ENCODE data around the gene MACF1. TPM values are rescaled to one million over a fixed set of nuclear protein-coding genes. Genes with fewer than 3 reads are reported as not detected.

MACF1 gene
- total and polyA plus RNA-seq, 2 of the 13 experiments (the other 11 are each of a cell fraction or from before 2014, with no cell fraction given), result 36.7 to 65.4 TPM

DNA sequence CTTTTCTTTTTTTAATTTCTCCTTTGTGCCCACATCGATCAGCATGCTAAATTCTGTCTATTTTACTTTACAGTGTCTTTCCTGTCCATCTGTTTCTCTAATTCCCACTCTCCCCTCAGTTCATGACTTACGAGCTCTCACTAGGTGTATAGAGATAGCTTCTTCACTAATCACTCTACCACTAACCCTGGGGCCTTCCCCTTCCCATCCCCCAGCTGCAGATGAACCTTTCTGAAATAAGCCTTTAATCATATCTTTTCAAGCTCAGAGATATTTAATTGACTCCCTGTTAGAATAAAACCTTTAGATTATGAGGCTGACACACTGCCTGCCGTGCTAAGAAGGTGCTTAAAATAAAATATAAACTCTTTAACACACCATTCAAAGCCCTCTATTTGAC lies 220.7 kb downstream of the MACF1 start:
- H3K4me2 ChIP-seq (ENCODE audit: low read depth, low read length), result no peak overlapping the region
- no TSS peak for BruUV-seq (replicated peaks)
- DNase-seq (ENCODE audit: low spot score) (no peak), ATAC-seq (no peak), FAIRE-seq (no peak)
- no peaks in the 10 kb centered on the region for H4K20me1 ChIP-seq (ENCODE audit: insufficient read depth, low read length)
- no peaks in the 10 kb centered on the region for H3K27me3 ChIP-seq (ENCODE audit: control insufficient read depth in 1 of 2, insufficient read depth in 2 of 2, low read length in 2 of 2)
- WGBS (ENCODE audit: low lambda C conversion rate), result 97% methylated on average over 3 of the region's 3 CpGs
- H3K79me2 ChIP-seq (ENCODE audit: insufficient read depth, low read length), result peaks cover 3% of the 10 kb centered on the region
- H3K27ac ChIP-seq (ENCODE audit: extremely low read length, insufficient read depth, low read length), result no peak overlapping the region
- H3K4me1 ChIP-seq (ENCODE audit: insufficient read depth, low read length), result no peaks in the 10 kb centered on the region
- no peak for TF ChIP-seq NFAT5 (CRISPR knock-in tag; IDR thresholded peaks at IDR 0.05)
- no peak overlapping the region for H2AFZ ChIP-seq (ENCODE audit: low read length)
- no peak overlapping the region for H3K4me3 ChIP-seq (replicated peaks in 1 of 3; ENCODE audit: insufficient read depth in 1 of 3, low read depth in 2 of 3, low read length in 3 of 3)
- peaks cover 22 to 81% of the 10 kb centered on the region in 2 experiments for H3K36me3 ChIP-seq (replicated peaks in 1 of 2; ENCODE audit: control insufficient read depth in 1 of 2, insufficient read depth in 2 of 2, low read length in 2 of 2)
- intact Hi-C loops (cut with micrococcal nuclease; ENCODE audit: unreplicated experiment), result no loop called here
- no peak overlapping the region for H3K9ac ChIP-seq (ENCODE audit: insufficient read depth, low read depth, low read length)
- in situ Hi-C loops (cut with HindIII; ENCODE audit: extremely low pct_ligation_motif_present, low pct_unique_long_range_greater_than_20kb), result no loop called here
- H3K9me3 ChIP-seq (ENCODE audit: low read length), result no peaks in the 10 kb centered on the region
- CTCF ChIA-PET (ENCODE audit: low intra/inter-chr PET ratio, low total read pairs), result no interaction called here
- POLR2A ChIA-PET, result no interaction called here

GRCh38 chr1:39425634-39426033 lies 221.1 kb downstream of the MACF1 start:
- Histone ChIP-seq H3K4me3 (replicated peaks in 1 of 3; ENCODE audit: insufficient read depth in 1 of 3, low read depth in 2 of 3, low read length in 3 of 3) (no peak overlapping the region), H3K4me1 (ENCODE audit: insufficient read depth, low read length) (no peaks in the 10 kb centered on the region), H3K27ac (ENCODE audit: extremely low read length, insufficient read depth, low read length) (no peak overlapping the region), H3K79me2 (ENCODE audit: insufficient read depth, low read length) (no peaks in the 10 kb centered on the region), H3K27me3 (ENCODE audit: control insufficient read depth in 1 of 2, insufficient read depth in 2 of 2, low read length in 2 of 2) (no peaks in the 10 kb centered on the region), H4K20me1 (ENCODE audit: insufficient read depth, low read length) (no peaks in the 10 kb centered on the region), H3K9ac (ENCODE audit: insufficient read depth, low read depth, low read length) (no peak overlapping the region), H3K4me2 (ENCODE audit: low read depth, low read length) (no peak overlapping the region), H3K36me3 (replicated peaks in 1 of 2; ENCODE audit: control insufficient read depth in 1 of 2, insufficient read depth in 2 of 2, low read length in 2 of 2) (peaks cover 25 to 86% of the 10 kb centered on the region in 2 experiments), H3K9me3 (ENCODE audit: low read length) (no peaks in the 10 kb centered on the region), H2AFZ (ENCODE audit: low read length) (no peak overlapping the region)
- ChIA-PET POLR2A (no interaction called here), CTCF (ENCODE audit: low intra/inter-chr PET ratio, low total read pairs) (no interaction called here)
- intact Hi-C loops (cut with micrococcal nuclease; ENCODE audit: unreplicated experiment), result no loop called here
- FAIRE-seq (no peak), DNase-seq (ENCODE audit: low spot score) (no peak), ATAC-seq (no peak)
- BruUV-seq (replicated peaks), result no TSS peak
- in situ Hi-C loops (cut with HindIII; ENCODE audit: extremely low pct_ligation_motif_present, low pct_unique_long_range_greater_than_20kb), result no loop called here
- TF ChIP-seq GFI1 (CRISPR knock-in tag; IDR thresholded peaks at IDR 0.05; ENCODE audit: borderline replicate concordance) (no peak), ZNF569 (CRISPR knock-in tag; IDR thresholded peaks at IDR 0.05; ENCODE audit: borderline replicate concordance) (no peak), ELF4 (CRISPR knock-in tag; IDR thresholded peaks at IDR 0.05; ENCODE audit: borderline replicate concordance) (no peak), ZNF660 (CRISPR knock-in tag; IDR thresholded peaks at IDR 0.05; ENCODE audit: borderline replicate concordance, low read depth) (no peak), ARID5B (CRISPR knock-in tag; IDR thresholded peaks at IDR 0.05) (no peak), ZBTB42 (CRISPR knock-in tag; IDR thresholded peaks at IDR 0.05) (no peak)

Measured in HepG2 (cell line).